ENCODE results near the gene NSUN2.

- TF ChIP-seq CTCF (IDR thresholded peaks at IDR 0.05; ENCODE audit: low read depth, low read length, poor library complexity, severe bottlenecking), result peak; percentile 60
- no peak for TF ChIP-seq EZH2phosphoT487 (IDR thresholded peaks at IDR 0.05; ENCODE audit: borderline replicate concordance, low read length)
These were observed 55.9 kb downstream of the NSUN2 start for GRCh38 chr5:6576861-6577501.

Data from DOHH2 (cell line).